HG02763 (cell line): ENCODE data around the gene RBKS.
A peak's percentile ranks its signal among the peaks of the same experiment; 100 is the strongest.

Experiments used
- ATAC-seq: cut with Tn5 transposase; IDR thresholded peaks from one replicate; pipeline ENCODE4 v1.9.1; 2021; ENCODE audit warnings: mild to moderate bottlenecking, moderate library complexity; ENCODE audit not compliant: unreplicated experiment

Gene RBKS

DNA sequence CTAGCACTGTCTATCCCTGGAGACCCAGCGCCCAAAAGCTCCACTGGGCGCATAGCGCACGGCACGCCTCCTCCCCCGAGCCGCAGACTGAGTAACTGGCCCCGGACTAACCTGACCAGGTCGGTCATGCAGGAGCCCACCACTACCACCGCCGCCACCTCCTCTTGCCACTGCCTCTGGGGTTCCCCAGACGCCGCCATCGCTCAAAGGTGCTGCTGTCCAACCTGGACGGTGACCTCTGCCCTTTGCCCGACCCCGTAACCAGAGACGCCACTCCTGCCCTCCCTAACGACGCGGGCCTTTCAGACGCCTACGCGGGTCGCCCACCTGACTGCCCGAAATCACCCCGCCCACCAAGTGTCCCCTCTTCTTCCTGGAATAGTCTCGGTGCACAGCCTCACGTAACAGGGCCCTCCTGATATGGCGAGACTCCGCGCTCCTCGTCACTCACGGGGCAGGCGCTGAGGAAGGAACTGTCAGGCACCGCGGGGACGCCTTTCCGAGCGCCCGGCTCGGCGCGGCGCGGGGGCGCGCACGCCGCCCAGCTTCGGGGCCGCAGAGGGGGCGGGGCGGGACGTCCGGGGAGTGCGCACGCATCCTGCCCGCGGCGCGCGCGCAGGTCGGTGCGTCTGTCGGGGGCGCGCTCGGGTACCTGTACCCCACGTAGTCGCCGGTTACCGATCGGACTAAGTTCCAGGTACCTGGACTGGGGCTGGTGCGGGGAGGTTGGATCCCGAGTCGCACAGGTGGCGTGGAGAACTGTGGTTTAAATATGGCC lies at the start of gene RBKS, which contains the start of gene BABAM2:
Gene RBKS, minus strand, starts transcription at position 242 of the 778 bp plus-strand sequence. Its CDS starts 42 bp downstream, at position 200.
Gene BABAM2, plus strand, starts transcription at position 584 of the 778 bp plus-strand sequence. CDS start 3,828 bp downstream, outside the sequence.
- ATAC-seq: peak; percentile 75

DNA sequence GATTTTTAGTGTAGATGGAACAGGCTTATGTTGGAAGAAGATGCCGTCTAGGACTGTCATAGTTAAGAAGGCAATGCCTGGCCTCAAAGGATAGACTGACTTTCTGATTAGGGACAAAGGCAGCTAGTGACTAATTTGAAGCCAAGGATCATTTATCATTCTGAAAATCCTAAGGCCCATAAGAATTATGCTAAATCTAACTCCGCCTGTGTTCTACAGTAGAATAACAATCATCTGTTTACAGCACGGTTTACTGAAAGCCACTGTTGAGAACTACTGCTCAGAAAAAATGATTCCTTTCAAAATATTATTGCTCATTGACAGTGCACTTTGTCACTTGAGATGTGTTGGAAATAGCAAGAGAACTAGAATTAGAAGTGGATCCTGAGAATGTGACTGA lies 44.8 kb upstream of the RBKS start:
- ATAC-seq: no peak

DNA sequence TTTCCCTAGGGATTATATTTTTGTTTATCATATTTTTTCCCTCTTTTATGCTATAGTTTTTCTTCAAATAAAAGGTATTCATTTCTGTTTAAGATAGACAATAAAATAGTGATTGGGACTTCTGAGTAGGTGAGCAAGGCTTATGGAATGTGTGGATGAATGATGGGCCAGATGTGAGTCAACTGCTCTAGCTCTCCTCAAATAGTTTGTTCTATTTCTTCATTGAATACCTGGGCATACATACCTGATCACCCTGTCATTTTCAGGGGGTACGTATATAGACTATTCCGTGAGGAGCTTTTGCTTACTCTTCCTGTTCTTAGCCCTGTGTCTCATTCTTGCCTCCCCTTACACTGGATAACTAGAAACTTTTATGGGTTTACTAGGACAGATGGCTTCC lies 42.2 kb upstream of the RBKS start:
- no peak for ATAC-seq

DNA sequence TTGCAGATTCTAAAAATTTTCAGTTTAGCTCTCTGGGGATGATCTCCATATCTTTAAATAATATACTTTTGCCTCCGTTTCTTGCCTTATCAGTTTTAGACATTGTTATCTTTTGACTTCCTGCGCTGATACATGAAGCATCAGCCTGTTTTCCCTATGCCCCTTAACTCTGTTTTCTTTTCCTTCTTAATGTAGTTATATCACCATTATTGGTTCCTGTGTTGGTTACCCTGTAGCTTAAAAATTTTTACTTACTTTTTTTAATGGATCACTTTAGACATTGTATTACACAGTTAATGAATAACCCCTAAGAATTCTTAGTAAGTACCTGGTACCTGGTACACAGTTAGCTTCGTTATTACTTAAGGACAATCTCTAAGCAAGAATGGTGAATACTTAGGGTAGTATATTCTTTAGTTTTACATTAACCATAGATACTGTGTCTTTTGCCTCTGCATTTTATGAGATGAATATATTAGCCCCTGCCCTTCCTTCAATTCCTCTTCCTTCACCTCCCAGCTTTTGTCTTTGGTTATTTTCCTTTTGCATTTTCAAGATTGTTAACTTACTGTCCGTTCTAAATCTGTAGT lies 41.3 kb upstream of the RBKS start:
- ATAC-seq: no peak

- ATAC-seq: no peak
Observed at GRCh38 chr2:27929916-27930486, 39.8 kb upstream of the RBKS start.

DNA sequence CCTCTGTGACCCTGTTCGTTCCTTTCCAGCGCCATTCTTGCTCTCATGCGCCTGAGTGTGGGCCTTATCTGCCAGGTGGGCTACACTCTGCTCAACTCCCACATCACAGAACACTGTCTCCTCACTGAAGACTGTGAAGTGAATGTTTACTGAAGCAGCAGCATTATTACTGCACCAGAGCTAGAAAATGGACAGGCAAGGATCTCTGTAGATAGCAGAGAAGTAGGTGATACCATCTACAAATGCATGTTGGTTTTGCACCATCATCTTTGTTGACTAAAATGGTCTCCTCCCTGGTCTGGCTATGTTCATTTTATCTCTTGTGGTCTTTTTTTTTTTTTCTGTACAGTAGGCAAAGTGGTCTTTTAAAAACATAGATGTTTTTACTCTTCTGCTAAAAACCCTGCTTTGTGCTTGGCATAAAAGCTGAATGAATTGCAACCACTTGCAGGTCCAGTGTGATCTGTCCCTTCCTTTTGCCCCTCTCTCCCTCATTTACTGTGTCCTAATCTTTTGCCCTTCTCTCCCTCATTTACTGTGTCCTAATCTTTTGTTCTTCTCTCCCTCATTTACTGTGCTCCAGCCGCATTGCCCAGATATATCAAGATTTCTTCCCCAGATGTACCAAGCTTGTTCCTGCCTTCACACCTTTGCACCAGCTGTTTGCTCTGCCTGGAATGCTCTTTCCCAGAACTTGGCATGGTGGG lies 35.7 kb upstream of the RBKS start:
- no peak for ATAC-seq

GRCh38 chr2:27922842-27923241 lies 32.7 kb upstream of the RBKS start:
- ATAC-seq: no peak

DNA sequence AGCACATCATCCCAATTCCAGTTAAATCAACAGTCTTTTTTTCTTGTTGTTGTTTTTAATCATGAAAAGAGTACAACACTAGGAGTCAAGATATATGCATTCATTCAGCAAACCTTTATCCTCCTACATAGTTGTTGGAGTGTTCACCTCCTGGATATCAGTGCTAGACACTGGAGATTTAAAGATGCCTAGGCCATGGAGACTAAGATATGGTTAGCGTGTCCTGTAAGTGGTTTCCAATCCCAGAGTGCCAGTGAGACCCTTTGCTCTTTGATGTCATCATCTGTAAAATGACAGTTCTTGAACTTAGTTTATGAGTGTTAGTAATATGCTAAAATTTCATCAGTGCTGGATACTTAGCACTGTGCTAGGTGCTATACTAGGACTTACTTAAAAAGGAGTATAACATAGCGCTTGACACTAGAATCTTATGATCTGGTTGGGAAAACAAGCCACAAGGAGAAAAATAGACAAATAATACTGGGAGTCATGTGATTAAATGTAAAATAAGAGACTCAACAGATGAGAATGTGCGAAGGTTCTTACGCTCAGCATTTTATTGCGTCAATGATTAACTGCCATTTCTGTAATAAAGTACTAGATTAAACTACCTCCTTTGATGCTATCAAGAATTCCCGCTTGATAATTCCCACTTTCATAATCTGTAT lies 31.8 kb upstream of the RBKS start:
- no peak for ATAC-seq

- ATAC-seq: no peak
Observed at GRCh38 chr2:27921424-27921823, 31.2 kb upstream of the RBKS start.

DNA sequence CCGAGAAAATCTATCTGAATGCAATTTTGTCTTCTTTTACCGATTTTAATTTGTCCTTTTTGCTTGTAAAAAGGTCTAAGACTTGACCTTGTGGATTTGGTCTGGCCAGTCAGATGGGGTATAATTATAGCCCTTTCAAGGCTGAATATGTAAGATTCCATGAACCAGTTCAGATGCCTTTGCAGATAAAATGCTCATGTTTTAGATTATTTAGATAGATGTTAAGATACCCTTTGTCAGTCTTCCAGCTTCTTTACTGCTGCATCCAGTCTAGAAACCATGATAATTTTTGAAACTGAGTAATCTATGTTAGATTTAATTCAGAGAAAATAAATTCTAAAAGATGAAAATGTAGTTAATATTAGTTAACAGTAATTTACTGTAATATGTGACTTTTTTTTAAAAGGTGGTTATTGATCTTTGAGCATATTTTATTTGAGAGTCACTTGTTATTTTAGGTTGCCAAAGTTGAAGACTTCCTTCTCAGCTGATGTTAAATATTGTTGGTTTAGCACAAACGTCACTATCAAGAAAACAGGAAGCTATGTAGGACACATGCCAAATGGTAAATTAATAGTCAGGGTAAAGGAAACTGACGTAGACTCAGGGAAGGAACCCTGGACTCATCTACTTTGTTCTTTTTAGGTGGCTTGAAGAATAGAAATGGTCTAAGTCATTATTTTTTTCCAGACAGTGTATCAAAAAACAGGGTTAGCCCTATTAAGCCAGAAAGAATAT lies 30.1 kb upstream of the RBKS start:
- ATAC-seq: no peak

DNA sequence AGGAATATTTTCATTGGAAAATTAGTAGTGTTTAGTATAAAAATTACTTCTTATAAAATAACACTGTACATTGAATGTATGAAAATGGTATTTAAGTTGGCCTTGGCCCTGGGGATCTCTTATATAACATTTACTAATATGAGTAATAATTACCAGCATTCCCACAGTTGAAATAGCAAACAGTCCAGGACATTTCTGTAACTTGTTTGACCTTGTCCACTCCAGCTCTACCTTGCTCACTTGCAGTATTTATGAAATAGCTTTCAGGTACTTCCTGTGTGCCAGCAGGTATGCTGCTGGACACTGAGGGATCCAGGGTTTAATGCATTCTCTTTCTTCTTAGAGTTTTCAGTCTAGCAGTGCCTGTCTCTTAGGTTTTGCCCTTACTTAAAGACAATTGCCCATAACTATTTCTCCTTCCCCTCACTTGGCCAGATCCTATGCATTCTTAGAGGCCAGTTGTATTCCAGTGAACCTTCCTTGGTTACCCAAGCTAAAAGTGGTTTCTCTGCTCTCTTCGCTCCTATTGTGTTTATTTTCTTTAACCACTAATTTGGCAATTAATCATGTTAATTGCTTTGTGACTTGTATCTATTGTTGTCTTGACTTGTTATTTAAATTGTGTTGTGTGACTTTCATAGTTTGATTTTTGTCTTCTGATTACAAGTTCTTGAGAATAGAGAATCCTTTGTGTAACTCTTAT lies 26.3 kb upstream of the RBKS start:
- ATAC-seq: no peak

DNA sequence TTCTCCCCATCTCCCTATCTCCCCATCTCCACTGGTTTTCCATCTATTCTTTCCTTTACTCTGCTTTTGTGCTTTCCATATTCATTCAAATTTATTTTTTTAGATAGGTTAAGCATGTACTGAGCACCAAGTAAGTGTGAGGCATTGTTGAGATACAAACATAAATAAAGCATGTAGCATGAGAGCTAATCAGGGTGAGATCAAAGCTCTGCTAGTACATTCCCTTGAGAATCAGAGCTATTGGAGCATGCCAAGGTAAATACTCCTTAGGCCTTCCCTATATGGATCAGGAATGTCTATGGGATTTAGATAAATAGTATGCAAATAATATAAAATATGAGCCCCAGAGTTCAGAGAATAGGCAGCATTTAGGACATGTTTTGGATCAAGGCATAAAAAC lies 25.7 kb upstream of the RBKS start:
- no peak for ATAC-seq

DNA sequence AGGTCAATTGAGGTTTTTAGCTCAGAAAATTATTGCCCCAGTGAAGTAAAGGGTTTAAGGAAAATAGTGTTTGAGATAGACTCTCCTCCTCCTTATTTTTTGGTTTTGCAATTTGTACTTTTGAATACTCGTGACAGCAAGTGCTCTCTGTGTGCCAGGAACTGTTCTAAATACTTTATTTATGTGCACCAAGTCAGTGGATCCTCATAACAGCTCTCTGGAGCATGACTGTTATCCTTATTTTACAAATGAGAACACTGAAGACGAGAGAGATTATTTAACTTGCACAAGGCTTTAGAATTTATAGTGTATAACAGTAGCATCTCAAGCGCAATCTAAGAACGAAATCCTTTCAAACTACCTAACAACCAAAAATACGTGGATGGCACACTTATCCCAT lies 25.0 kb upstream of the RBKS start:
- no peak for ATAC-seq

- no peak for ATAC-seq
Observed at GRCh38 chr2:27914805-27915175, 24.6 kb upstream of the RBKS start.

- ATAC-seq: no peak
Observed at GRCh38 chr2:27914041-27914804, 24.0 kb upstream of the RBKS start.

GRCh38 chr2:27912512-27912911 lies 22.3 kb upstream of the RBKS start:
- no peak for ATAC-seq

DNA sequence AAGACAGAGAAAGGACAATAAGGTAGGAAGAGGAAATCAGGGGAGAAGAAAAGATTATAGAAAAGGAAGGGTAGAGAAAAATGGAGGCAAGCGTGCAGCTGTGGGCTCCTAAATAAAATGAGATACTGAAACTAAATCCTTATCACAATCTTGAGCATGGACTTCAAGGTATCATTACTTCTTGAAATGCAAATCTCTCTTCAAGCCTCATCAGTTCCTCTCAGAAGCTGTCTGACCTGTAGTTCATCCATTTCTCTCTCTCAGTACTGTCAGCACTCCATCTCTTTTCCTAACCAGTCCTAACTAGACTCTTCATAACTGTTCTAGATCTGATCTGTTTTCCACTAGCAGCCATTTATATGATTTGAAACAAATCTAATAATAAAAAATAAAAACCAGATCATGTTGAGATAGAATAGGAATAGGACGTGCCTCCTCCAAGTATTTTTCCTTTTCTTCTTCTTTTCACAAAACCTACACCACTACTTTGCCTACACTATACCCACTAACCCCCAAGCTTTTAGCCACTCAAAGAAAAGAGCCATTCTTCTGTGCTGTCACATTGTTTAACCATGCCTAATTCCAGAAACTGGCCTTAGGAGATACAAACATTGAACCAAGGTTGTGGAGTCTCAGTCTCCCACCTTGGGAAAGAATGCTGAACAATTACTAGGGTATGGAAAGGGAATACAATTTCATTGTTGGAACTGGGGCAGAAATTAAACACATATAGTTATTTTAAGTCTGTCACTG lies 21.4 kb upstream of the RBKS start:
- no peak for ATAC-seq

GRCh38 chr2:27909901-27910300 lies 19.7 kb upstream of the RBKS start:
- no peak for ATAC-seq
